ENCODE results near the gene ZHX3. TPM values are rescaled to one million over a fixed set of nuclear protein-coding genes. Genes with fewer than 3 reads are reported as not detected.
A peak's percentile ranks its signal among the peaks of the same experiment; 100 is the strongest.

The ZHX3 gene
- total RNA-seq, 1 donor: 36.6 TPM

GRCh38 chr20:41203660-41204059 is 113.9 kb downstream of the ZHX3 start:
- no peaks in the 10 kb centered on the region for H3K9me3 ChIP-seq (ENCODE audit: low read depth, low read length)
- H3K4me2 ChIP-seq (ENCODE audit: insufficient read depth, low read length): no peak overlapping the region
- no peaks in the 10 kb centered on the region for H3K4me1 ChIP-seq (ENCODE audit: insufficient read depth, low read length)
- peaks cover 46% of the 10 kb centered on the region for H3K79me2 ChIP-seq (ENCODE audit: insufficient read depth, low read length)
- peaks cover 6% of the 10 kb centered on the region for H4K20me1 ChIP-seq (ENCODE audit: insufficient read depth, low read length)
- DNase-seq (ENCODE audit: insufficient read length, low spot score, missing footprints): no peak
- peaks cover 23% of the 10 kb centered on the region for H3K36me3 ChIP-seq (ENCODE audit: insufficient read depth, low read length)
- no peak overlapping the region for H3K4me3 ChIP-seq (ENCODE audit: insufficient read depth, low read length)
- no peak overlapping the region for H2AFZ ChIP-seq (ENCODE audit: low read length)
- H3K27ac ChIP-seq (ENCODE audit: low read depth, low read length): no peak overlapping the region
- TF ChIP-seq CTCF (IDR thresholded peaks at IDR 0.05; ENCODE audit: extremely low read depth, low read depth, low read length): no peak
- no peaks in the 10 kb centered on the region for H3K27me3 ChIP-seq (ENCODE audit: insufficient read depth, low read length)

GRCh38 chr20:41202426-41202825 is 115.1 kb downstream of the ZHX3 start:
- Histone ChIP-seq H3K4me1 (ENCODE audit: insufficient read depth, low read length) (no peaks in the 10 kb centered on the region), H4K20me1 (ENCODE audit: insufficient read depth, low read length) (peaks cover 6% of the 10 kb centered on the region), H3K27me3 (ENCODE audit: insufficient read depth, low read length) (no peaks in the 10 kb centered on the region), H3K36me3 (ENCODE audit: insufficient read depth, low read length) (peaks cover 25% of the 10 kb centered on the region), H3K4me3 (ENCODE audit: insufficient read depth, low read length) (no peak overlapping the region), H3K9me3 (ENCODE audit: low read depth, low read length) (no peaks in the 10 kb centered on the region), H3K79me2 (ENCODE audit: insufficient read depth, low read length) (peaks cover 42% of the 10 kb centered on the region), H2AFZ (ENCODE audit: low read length) (no peak overlapping the region), H3K27ac (ENCODE audit: low read depth, low read length) (no peak overlapping the region), H3K4me2 (ENCODE audit: insufficient read depth, low read length) (no peak overlapping the region)
- TF ChIP-seq CTCF (IDR thresholded peaks at IDR 0.05; ENCODE audit: extremely low read depth, low read depth, low read length): no peak
- DNase-seq (ENCODE audit: insufficient read length, low spot score, missing footprints): peak; percentile 56

- Histone ChIP-seq H2AFZ (ENCODE audit: low read length) (no peak overlapping the region), H3K4me3 (ENCODE audit: insufficient read depth, low read length) (no peak overlapping the region), H3K4me1 (ENCODE audit: insufficient read depth, low read length) (no peaks in the 10 kb centered on the region), H3K27me3 (ENCODE audit: insufficient read depth, low read length) (no peaks in the 10 kb centered on the region), H3K36me3 (ENCODE audit: insufficient read depth, low read length) (peaks cover 25% of the 10 kb centered on the region), H3K79me2 (ENCODE audit: insufficient read depth, low read length) (peaks cover 42% of the 10 kb centered on the region), H3K4me2 (ENCODE audit: insufficient read depth, low read length) (no peak overlapping the region), H3K27ac (ENCODE audit: low read depth, low read length) (no peak overlapping the region), H3K9me3 (ENCODE audit: low read depth, low read length) (no peaks in the 10 kb centered on the region), H4K20me1 (ENCODE audit: insufficient read depth, low read length) (peaks cover 6% of the 10 kb centered on the region)
- no peak for TF ChIP-seq CTCF (IDR thresholded peaks at IDR 0.05; ENCODE audit: extremely low read depth, low read depth, low read length)
- DNase-seq (ENCODE audit: insufficient read length, low spot score, missing footprints): no peak
Observed at GRCh38 chr20:41201760-41202159, 115.8 kb downstream of the ZHX3 start.

GRCh38 chr20:41200446-41201202 is 116.9 kb downstream of the ZHX3 start:
- no peak overlapping the region for H3K4me2 ChIP-seq (ENCODE audit: insufficient read depth, low read length)
- peaks cover 41% of the 10 kb centered on the region for H3K79me2 ChIP-seq (ENCODE audit: insufficient read depth, low read length)
- H3K9me3 ChIP-seq (ENCODE audit: low read depth, low read length): no peaks in the 10 kb centered on the region
- no peaks in the 10 kb centered on the region for H3K4me1 ChIP-seq (ENCODE audit: insufficient read depth, low read length)
- H3K27ac ChIP-seq (ENCODE audit: low read depth, low read length): no peak overlapping the region
- TF ChIP-seq CTCF (IDR thresholded peaks at IDR 0.05; ENCODE audit: extremely low read depth, low read depth, low read length): no peak
- peaks cover 6% of the 10 kb centered on the region for H4K20me1 ChIP-seq (ENCODE audit: insufficient read depth, low read length)
- no peak for DNase-seq (ENCODE audit: insufficient read length, low spot score, missing footprints)
- H3K4me3 ChIP-seq (ENCODE audit: insufficient read depth, low read length): no peak overlapping the region
- no peaks in the 10 kb centered on the region for H3K27me3 ChIP-seq (ENCODE audit: insufficient read depth, low read length)
- peaks cover 25% of the 10 kb centered on the region for H3K36me3 ChIP-seq (ENCODE audit: insufficient read depth, low read length)
- no peak overlapping the region for H2AFZ ChIP-seq (ENCODE audit: low read length)
